Calu3 (cell line): ENCODE measurements around the gene ADGRV1. TPM values are rescaled to one million over a fixed set of nuclear protein-coding genes. Genes with fewer than 3 reads are reported as not detected.

Source experiments
- BruUV-seq: library from RNA; stranded (reverse); fragments of 400-500 nt; replicated peaks from 2 replicates; lab custom pipeline; 2021; lab: Mats Ljungman, UMichigan
- CTCF ChIA-PET: fragments of 300-600 bp; sonication (Branson Sonifier 250); formaldehyde crosslinking; loops from one replicate; lab custom pipeline; 2022; ENCODE audit warnings: antibody characterized with exemption; lab: Charles Lee
- DNase-seq: peaks from one replicate; pipeline ENCODE4 v3.0.0; 2022
- H3K27ac Mint-ChIP-seq: one replicate; pipeline ENCODE4 v1.8.0; 2022; ENCODE audit warnings: mixed read lengths; ENCODE audit not compliant: unreplicated experiment
- H3K27me3 Mint-ChIP-seq: one replicate; pipeline ENCODE4 v1.8.0; 2022; ENCODE audit warnings: mixed read lengths; ENCODE audit not compliant: unreplicated experiment
- H3K36me3 Mint-ChIP-seq: one replicate; pipeline ENCODE4 v1.8.0; 2022; ENCODE audit warnings: mild to moderate bottlenecking, moderate library complexity, mixed read lengths; ENCODE audit not compliant: insufficient read depth, unreplicated experiment
- H3K4me1 Mint-ChIP-seq: one replicate; pipeline ENCODE4 v1.8.0; 2022; ENCODE audit warnings: mild to moderate bottlenecking, low read depth, mixed read lengths; ENCODE audit not compliant: unreplicated experiment
- H3K4me3 Mint-ChIP-seq: one replicate; pipeline ENCODE4 v1.8.0; 2022; ENCODE audit warnings: mild to moderate bottlenecking, low read depth, moderate library complexity, mixed read lengths; ENCODE audit not compliant: unreplicated experiment
- H3K9me3 Mint-ChIP-seq: one replicate; pipeline ENCODE4 v1.8.0; 2022; ENCODE audit warnings: low read depth, mixed read lengths; ENCODE audit not compliant: unreplicated experiment
- intact Hi-C: fragments of 100-400 bp; cut with micrococcal nuclease; formaldehyde crosslinking; loops from one replicate; pipeline ENCODE4 v1.10.0; 2022; ENCODE audit not compliant: unreplicated experiment
- total RNA-seq: library from RNA; stranded (reverse); gene quantifications from 2 replicates; pipeline ENCODE4 v1.2.3, GENCODE V29; 2022
- TF ChIP-seq, protein P1 (sequence below): fragments of 200-600 bp; IDR thresholded peaks from one replicate; pipeline ENCODE4 v1.8.0; 2022; ENCODE audit warnings: antibody characterized with exemption; ENCODE audit not compliant: unreplicated experiment

Gene ADGRV1
- total RNA-seq, 1 experiment from 2014 or later, result 1.8 TPM

DNA sequence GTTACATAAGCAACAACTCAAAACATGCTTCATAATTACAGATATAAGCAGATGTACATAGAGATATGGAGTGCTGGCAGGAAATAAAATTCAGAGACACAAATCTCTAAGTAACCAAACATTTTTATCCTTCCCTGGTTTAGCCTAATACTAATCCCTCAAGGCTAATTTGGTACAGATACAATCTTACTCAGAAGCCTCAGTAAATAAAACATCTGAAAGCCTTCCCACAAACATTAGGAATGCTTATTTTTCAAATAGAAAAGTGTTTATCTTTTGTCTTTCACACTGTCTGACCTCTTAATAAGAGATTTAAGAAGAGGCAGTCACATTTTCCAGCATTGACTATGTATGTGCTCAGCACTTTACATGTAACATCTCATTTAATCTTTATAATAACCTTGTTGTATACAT, 425.1 kb downstream of the ADGRV1 start:
- BruUV-seq, result no TSS peak
- TF ChIP-seq, protein P1, sequence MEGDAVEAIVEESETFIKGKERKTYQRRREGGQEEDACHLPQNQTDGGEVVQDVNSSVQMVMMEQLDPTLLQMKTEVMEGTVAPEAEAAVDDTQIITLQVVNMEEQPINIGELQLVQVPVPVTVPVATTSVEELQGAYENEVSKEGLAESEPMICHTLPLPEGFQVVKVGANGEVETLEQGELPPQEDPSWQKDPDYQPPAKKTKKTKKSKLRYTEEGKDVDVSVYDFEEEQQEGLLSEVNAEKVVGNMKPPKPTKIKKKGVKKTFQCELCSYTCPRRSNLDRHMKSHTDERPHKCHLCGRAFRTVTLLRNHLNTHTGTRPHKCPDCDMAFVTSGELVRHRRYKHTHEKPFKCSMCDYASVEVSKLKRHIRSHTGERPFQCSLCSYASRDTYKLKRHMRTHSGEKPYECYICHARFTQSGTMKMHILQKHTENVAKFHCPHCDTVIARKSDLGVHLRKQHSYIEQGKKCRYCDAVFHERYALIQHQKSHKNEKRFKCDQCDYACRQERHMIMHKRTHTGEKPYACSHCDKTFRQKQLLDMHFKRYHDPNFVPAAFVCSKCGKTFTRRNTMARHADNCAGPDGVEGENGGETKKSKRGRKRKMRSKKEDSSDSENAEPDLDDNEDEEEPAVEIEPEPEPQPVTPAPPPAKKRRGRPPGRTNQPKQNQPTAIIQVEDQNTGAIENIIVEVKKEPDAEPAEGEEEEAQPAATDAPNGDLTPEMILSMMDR, result no peak
- Mint-ChIP-seq H3K9me3 (no peaks in the 10 kb centered on the region), H3K27ac (no peak overlapping the region), H3K27me3 (no peaks in the 10 kb centered on the region), H3K4me1 (no peaks in the 10 kb centered on the region), H3K36me3 (no peaks in the 10 kb centered on the region), H3K4me3 (no peak overlapping the region)
- CTCF ChIA-PET, result interaction anchor here (1.4 kb wide), 1 partner anchor 75 kb away, joined by 3 read pairs; no protein-coding TSS in a partner anchor
- DNase-seq, result no peak
- intact Hi-C loops, result no loop called here

DNA sequence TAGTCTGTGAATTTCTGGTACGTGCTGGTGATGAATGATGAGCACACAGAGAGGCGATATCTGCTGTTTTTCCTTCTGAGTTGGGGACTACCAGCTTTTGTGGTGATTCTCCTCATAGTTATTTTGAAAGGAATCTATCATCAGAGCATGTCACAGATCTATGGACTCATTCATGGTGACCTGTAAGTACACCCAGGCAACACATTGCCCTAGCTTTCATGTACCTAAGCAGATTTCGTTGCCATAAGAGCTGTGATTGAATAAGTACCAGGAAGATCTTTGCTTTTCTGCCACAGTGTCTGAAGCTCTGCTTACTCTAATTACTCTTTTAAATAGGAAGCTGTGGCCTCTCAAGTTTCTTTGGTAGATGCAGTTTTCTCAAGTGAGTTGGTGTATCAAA, 426.7 kb downstream of the ADGRV1 start:
- BruUV-seq, result no TSS peak
- H3K9me3 Mint-ChIP-seq, result no peaks in the 10 kb centered on the region
- H3K36me3 Mint-ChIP-seq, result no peaks in the 10 kb centered on the region
- no peak overlapping the region for H3K27ac Mint-ChIP-seq
- intact Hi-C loops, result no loop called here
- no peaks in the 10 kb centered on the region for H3K27me3 Mint-ChIP-seq
- DNase-seq, result no peak
- H3K4me1 Mint-ChIP-seq, result no peaks in the 10 kb centered on the region
- TF ChIP-seq, protein P1, result no peak
- H3K4me3 Mint-ChIP-seq, result no peak overlapping the region
- CTCF ChIA-PET, result interaction anchor here (0.9 kb wide), 1 partner anchor 13 kb away, joined by 4 read pairs; no protein-coding TSS in a partner anchor

DNA sequence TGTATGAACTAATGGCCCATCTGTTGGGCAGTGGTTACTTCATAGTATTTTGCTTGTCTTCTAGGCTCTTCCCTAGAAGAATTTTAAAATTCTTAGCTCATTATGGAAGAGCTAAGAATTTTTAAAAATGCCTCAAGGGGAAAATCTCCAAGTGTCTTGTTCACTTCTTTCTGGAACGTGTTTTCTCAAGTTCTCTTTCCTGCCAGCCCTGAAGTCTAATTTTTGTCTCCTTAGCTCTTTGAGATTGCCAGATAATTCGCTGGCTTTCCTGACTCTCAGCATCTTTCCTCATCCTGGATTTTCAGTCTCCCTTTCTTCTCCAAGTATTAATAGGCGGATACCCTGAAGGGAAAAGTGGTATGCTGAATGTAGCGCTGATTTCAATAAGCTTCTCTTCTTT, 429.1 kb downstream of the ADGRV1 start:
- intact Hi-C loops, result no loop called here
- no peaks in the 10 kb centered on the region for H3K27me3 Mint-ChIP-seq
- no peak for DNase-seq
- no TSS peak for BruUV-seq
- no peaks in the 10 kb centered on the region for H3K4me1 Mint-ChIP-seq
- CTCF ChIA-PET, result interaction anchor here (0.9 kb wide), 1 partner anchor 13 kb away, joined by 3 read pairs; no protein-coding TSS in a partner anchor
- H3K4me3 Mint-ChIP-seq, result no peak overlapping the region
- TF ChIP-seq, protein P1, result no peak
- no peaks in the 10 kb centered on the region for H3K36me3 Mint-ChIP-seq
- no peak overlapping the region for H3K27ac Mint-ChIP-seq
- no peaks in the 10 kb centered on the region for H3K9me3 Mint-ChIP-seq

DNA sequence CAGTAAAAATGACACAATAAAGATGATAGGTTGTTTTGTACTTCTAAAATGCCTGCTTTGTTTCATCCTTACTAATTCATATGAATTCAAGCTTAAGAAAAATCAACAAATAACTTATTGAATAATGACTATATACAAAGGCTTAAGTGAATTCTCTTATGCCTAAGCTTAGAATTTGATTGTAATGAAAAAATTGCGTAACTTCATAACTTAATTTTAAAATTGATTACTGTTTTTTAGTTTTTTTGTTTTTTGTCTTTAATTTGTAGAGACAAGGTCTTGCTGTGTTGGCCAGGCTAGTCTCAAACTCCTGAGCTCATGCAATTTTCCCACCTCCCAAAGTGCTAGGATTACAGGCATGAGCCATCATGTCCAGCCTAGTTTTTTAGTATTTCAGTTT, 432.6 kb downstream of the ADGRV1 start:
- Mint-ChIP-seq H3K4me1 (no peaks in the 10 kb centered on the region), H3K36me3 (no peaks in the 10 kb centered on the region), H3K27me3 (no peaks in the 10 kb centered on the region), H3K9me3 (peaks cover 9% of the 10 kb centered on the region), H3K4me3 (no peak overlapping the region), H3K27ac (no peak overlapping the region)
- intact Hi-C loops, result no loop called here
- DNase-seq, result no peak
- CTCF ChIA-PET, result no interaction called here
- BruUV-seq, result no TSS peak
- TF ChIP-seq, protein P1, result no peak
